Type B pancreatic cell (in vitro differentiated cells): ENCODE results near the gene ASIC2. TPM values are rescaled to one million over a fixed set of nuclear protein-coding genes. Genes with fewer than 3 reads are reported as not detected.
A peak's percentile ranks its signal among the peaks of the same experiment; 100 is the strongest.

ENCODE experiments used
- DNase-seq: peaks from one replicate; pipeline ENCODE4 v3.0.0; 2021; ENCODE audit warnings: mixed read lengths; ENCODE audit not compliant: unreplicated experiment; ENCODE audit errors: extremely low spot score
- H3K27ac Mint-ChIP-seq: 2 replicates; pipeline ENCODE4 v1.8.0; 2021; ENCODE audit warnings: mild to moderate bottlenecking, mixed read lengths
- H3K27me3 Mint-ChIP-seq: 2 replicates; pipeline ENCODE4 v1.8.0; 2021; ENCODE audit warnings: mixed read lengths
- H3K36me3 Mint-ChIP-seq: 2 replicates; pipeline ENCODE4 v1.8.0; 2021; ENCODE audit warnings: mixed read lengths
- H3K4me1 Mint-ChIP-seq: one replicate; pipeline ENCODE4 v1.8.0; 2021; ENCODE audit warnings: mixed read lengths; ENCODE audit not compliant: unreplicated experiment
- H3K4me3 Mint-ChIP-seq: 2 replicates; pipeline ENCODE4 v1.8.0; 2021; ENCODE audit warnings: mild to moderate bottlenecking, mixed read lengths
- H3K9me3 Mint-ChIP-seq: 2 replicates; pipeline ENCODE4 v1.8.0; 2021; ENCODE audit warnings: mixed read lengths
- total RNA-seq: library from RNA; stranded (reverse); gene quantifications from 2 replicates; pipeline ENCODE4 v1.2.1, GENCODE V29; 2021; ENCODE audit warnings: low replicate concordance
- TF ChIP-seq, protein P1 (sequence below): fragments of 200-600 bp; sonication (generic); conservative IDR thresholded peaks from 2 replicates; pipeline ENCODE4 v1.5.0; 2021; ENCODE audit warnings: antibody characterized with exemption, mild to moderate bottlenecking

ASIC2 gene
- total RNA-seq, 1 donor from 2014 or later: 3.4 TPM

DNA sequence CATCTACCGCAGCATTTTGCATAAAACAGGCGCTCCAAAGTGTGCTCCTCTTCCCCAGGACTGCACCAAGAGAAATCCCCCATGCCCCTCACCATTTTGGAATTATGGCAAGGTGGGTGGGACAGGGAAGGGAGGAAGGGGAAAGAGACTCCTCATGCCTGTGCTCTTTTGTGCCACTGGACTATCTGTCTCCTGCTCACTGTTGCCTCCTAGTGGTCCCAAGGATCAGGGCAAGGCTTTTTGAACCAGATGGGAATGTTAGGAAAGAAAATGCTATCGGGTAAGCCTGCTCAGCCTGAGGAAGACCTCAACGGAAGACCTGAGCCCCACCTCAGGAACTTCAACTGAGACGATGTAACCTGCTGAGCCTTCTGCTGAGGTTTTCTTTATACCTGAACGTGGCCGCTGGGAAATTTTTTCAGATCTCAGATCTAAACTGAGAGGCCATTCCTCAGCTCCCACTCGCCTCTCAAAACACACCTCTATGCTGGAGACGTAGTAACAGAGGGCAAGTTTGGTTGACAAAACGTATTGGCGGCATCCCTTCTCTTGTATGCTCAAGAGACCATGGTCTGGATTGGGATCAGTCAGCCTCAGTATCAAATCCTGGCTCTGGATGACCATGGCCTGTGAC is 243.2 kb downstream of the ASIC2 start:
- Mint-ChIP-seq H3K27me3 (peaks cover 32% of the 10 kb centered on the region), H3K4me3 (no peak overlapping the region), H3K36me3 (no peaks in the 10 kb centered on the region), H3K4me1 (no peaks in the 10 kb centered on the region), H3K27ac (no peak overlapping the region), H3K9me3 (no peaks in the 10 kb centered on the region)
- no peak for DNase-seq
- TF ChIP-seq, protein P1, sequence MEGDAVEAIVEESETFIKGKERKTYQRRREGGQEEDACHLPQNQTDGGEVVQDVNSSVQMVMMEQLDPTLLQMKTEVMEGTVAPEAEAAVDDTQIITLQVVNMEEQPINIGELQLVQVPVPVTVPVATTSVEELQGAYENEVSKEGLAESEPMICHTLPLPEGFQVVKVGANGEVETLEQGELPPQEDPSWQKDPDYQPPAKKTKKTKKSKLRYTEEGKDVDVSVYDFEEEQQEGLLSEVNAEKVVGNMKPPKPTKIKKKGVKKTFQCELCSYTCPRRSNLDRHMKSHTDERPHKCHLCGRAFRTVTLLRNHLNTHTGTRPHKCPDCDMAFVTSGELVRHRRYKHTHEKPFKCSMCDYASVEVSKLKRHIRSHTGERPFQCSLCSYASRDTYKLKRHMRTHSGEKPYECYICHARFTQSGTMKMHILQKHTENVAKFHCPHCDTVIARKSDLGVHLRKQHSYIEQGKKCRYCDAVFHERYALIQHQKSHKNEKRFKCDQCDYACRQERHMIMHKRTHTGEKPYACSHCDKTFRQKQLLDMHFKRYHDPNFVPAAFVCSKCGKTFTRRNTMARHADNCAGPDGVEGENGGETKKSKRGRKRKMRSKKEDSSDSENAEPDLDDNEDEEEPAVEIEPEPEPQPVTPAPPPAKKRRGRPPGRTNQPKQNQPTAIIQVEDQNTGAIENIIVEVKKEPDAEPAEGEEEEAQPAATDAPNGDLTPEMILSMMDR: peak; percentile 87

DNA sequence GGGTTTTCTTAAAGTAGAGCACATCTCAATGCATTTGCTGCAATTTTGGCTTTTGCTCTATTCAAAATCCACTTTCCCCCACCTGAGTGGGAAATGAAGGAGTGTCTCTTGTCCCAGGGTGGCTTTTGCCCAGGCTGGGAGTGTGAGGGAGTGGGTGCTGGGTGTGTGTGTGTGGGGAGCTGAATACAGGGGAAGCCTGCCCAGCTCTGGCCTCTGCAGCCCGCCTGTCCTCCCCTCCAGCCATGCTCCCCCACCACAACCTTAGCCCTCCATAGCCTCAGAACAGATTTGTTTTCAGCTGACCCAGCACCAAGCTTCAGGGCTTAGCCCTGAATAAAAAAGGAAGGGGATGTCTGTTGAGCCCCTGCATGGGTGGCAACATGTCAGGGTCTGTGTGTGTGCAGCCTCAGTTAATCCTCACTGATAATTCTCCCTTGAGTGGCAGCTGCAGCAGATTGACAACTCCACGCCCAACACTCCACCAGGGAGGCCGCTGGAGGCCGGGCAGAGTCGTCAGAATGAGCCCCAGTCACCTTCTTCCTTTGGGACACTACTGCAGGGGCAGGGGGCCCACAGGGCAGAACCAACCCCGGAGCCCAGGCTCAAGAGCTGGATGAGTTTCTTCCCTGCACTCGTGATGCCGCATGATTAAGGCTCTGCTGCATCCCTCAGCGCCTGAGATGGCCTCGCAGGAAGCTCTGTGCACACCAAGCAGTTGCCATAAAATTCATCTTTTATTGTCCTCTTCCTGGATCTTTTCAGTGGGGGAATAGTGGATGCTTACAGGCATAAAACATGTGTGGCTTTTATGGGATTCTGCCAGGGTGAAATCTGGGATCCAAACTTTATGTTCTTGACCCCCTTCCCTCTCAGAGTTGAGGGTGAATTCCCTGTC is 246.5 kb downstream of the ASIC2 start:
- Mint-ChIP-seq H3K36me3 (no peaks in the 10 kb centered on the region), H3K9me3 (no peaks in the 10 kb centered on the region), H3K27me3 (peaks cover 25% of the 10 kb centered on the region), H3K4me1 (no peaks in the 10 kb centered on the region), H3K27ac (no peak overlapping the region), H3K4me3 (no peak overlapping the region)
- TF ChIP-seq, protein P1: no peak
- no peak for DNase-seq

DNA sequence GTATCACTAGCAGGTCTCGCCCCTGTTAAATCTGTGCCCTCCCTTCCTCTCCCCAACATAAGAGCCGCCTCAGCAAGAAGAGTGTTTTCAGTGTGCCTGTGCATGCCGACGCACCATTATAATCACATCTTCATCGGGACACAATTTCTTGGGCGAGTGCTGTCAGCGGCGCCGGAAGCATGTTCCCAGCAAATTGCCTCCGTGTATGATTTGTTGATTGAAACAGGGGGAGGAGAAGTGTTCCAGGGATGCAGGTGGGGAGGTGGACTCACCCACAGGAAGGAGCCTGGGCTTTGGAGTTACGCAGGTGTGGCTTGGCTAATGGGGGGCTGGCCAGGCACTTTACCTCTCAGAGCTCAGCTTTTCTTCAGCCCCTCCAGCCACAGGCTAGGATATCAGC is 247.9 kb downstream of the ASIC2 start:
- H3K27ac Mint-ChIP-seq: no peak overlapping the region
- H3K4me3 Mint-ChIP-seq: no peak overlapping the region
- no peaks in the 10 kb centered on the region for H3K9me3 Mint-ChIP-seq
- no peaks in the 10 kb centered on the region for H3K4me1 Mint-ChIP-seq
- TF ChIP-seq, protein P1: no peak
- peaks cover 26% of the 10 kb centered on the region for H3K27me3 Mint-ChIP-seq
- no peak for DNase-seq
- no peaks in the 10 kb centered on the region for H3K36me3 Mint-ChIP-seq

DNA sequence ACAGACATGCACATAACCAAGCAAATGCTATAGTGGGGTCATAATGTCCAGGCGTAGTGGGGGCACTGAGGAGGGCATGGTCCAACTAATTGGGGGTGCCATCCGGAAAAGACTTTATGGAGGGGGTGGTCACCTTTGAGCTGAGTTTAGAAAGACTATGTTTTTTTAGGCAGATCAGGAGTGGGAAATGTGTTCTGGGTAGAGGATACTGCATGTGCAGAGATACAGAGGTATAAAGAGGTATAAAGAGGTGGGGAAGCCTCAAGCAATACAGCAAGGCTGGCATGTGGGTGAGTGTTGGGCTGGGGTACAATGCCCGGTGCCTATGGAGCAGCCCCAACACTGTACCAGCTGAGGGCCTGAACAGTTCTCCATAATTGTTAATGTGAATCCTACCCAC is 248.3 kb downstream of the ASIC2 start:
- no peak for DNase-seq
- peaks cover 30% of the 10 kb centered on the region for H3K27me3 Mint-ChIP-seq
- no peak overlapping the region for H3K27ac Mint-ChIP-seq
- no peaks in the 10 kb centered on the region for H3K36me3 Mint-ChIP-seq
- H3K4me3 Mint-ChIP-seq: no peak overlapping the region
- no peaks in the 10 kb centered on the region for H3K9me3 Mint-ChIP-seq
- H3K4me1 Mint-ChIP-seq: no peaks in the 10 kb centered on the region
- TF ChIP-seq, protein P1: no peak

DNA sequence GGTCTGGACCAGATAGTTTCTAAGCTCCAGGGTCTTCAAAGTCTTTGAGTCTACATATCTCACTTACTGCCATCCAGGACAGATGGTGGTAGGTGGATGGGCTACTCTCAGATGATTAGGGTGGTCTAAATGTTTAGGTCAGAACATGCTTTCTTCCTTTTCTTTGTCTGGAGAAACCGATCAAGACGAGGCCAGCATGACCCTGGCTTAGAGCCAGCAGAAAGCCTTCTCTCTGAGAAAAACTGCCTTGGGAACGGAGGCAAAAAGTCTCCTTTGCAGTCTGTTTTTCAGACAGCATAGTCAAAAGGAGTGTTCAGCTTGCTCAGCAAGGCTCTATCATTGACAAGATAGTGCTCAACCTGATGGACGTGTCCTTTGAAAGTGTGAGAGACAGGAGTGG is 252.6 kb downstream of the ASIC2 start:
- Mint-ChIP-seq H3K9me3 (no peaks in the 10 kb centered on the region), H3K27ac (no peak overlapping the region), H3K4me1 (no peaks in the 10 kb centered on the region), H3K27me3 (peaks cover 39% of the 10 kb centered on the region), H3K4me3 (no peak overlapping the region), H3K36me3 (no peaks in the 10 kb centered on the region)
- TF ChIP-seq, protein P1: no peak
- DNase-seq: no peak
